Mononuclear cell (primary cell): ENCODE results near the gene LGI2. TPM values are rescaled to one million over a fixed set of nuclear protein-coding genes. Genes with fewer than 3 reads are reported as not detected.
"Not testable (repeated sequence)": the region's sequence is repeated elsewhere in the genome, so short reads cannot be mapped to it uniquely, and the experiment has no call there.

ENCODE experiments used
- H3K27me3 ChIP-seq: 2 replicates; pipeline ENCODE4 v1.6.0; 2011; ENCODE audit warnings: low read length, control low read depth; ENCODE audit not compliant: insufficient read depth
- H3K4me1 ChIP-seq: 2 replicates; pipeline ENCODE4 v1.5.1; 2011; ENCODE audit warnings: mild to moderate bottlenecking, low read length, control low read depth; ENCODE audit not compliant: insufficient read depth
- H3K4me3 ChIP-seq: 2 replicates; pipeline ENCODE4 v1.5.1; 2011; ENCODE audit warnings: mild to moderate bottlenecking, low read length, moderate library complexity
- H3K9me3 ChIP-seq: 2 replicates; pipeline ENCODE4 v1.5.1; 2011; ENCODE audit warnings: low read depth, mild to moderate bottlenecking, control low read depth, low read length
- total RNA-seq: library from RNA; depleted of rRNA; stranded (reverse); fragments of >200 nt; gene quantifications from one replicate; pipeline ENCODE4 v1.2.3, GENCODE V29; 2012

Gene LGI2
- not detected for total RNA-seq

DNA sequence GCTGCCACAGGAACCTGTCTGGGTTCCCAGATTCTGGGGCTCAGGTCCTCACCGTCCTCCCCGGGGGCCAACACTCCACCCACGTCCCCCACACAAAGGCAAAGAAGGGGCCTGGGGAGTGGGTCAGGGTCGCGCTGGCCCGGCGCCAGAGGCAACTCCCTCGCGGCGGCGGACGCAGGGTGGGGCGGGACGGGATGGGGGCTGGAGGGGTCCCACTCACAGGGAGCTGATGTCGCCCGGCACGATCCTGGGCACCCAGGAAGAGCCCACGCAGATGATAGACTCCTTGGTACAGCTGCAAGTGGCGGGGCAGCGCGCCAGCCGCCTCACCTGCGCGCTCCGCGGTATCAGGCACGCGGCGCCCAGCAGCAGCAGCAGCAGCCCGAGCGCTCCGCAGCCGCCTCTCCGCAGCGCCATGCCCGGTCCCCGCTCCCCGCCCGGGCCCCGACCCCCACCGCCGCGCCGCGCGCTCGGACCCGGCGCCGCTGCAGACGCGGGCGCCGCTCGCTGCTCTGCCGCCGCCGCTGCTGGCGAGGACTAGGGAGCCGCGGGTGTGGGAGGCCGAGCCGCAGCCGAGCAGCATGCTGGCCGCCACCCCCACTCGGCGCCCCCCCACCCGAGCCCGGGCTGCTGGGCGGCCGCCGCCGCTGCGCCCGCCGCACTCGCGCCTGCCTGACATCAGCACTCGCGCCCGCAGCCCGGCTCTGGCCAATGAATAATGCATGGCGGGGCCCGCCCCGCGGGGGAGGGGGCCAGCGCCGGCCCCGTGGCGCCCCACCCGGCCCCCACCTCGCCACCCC lies at the start of gene LGI2:
TSS of gene LGI2 (minus strand) at position 670 of the 800 bp plus-strand sequence. CDS start at position 417, 253 bp downstream.
- Histone ChIP-seq H3K4me1 (no peaks in the 10 kb centered on the region), H3K27me3 (peaks cover 64% of the 10 kb centered on the region), H3K4me3 (no peak within 1 kb of the TSS), H3K9me3 (no peaks in the 10 kb centered on the region)

GRCh38 chr4:25078523-25078922 lies 47.8 kb upstream of the LGI2 start:
- no peaks in the 10 kb centered on the region for H3K27me3 ChIP-seq

DNA sequence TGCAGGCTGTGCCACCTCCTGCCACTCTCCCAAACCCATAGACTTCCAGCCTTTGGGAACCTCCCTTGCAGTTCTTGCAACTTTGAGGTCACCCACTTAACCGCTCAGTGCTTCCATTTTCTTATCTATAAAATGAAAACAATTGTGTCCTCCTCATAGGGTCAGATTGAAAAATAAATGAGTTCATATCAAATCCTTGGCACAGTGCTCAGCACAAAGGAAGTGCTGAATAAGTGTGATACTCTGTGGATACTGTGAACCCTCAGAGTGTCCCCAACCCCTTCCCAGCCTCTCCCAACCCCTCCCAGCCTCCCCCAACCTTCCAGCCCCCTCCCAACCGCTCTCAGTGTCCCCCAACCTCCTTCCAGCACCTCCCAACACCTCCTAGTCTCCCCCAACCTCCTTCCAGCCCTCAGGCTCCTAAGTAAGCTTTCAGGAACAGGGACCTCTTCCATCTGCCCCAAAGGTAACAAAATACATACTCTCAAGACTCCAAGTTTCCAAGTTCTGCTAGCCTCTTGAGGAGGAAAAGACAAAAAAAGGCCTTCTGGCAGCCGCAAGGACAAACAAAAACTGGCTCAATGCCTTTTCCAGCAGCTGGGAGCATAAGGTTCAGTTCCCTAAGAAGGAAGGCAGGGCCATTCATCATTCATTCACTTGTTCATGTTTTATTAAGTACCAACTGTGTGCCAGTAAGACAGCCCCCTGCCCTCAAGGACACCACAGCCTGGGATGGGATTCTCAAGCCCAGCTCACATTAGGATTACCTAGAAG lies 46.1 kb upstream of the LGI2 start:
- Histone ChIP-seq H3K4me1 (no peaks in the 10 kb centered on the region), H3K9me3 (no peaks in the 10 kb centered on the region), H3K4me3 (no peak overlapping the region), H3K27me3 (no peaks in the 10 kb centered on the region)

More at GRCh38 chr4:25078523-25078922, 47.8 kb upstream of the LGI2 start:
- Histone ChIP-seq H3K9me3 (no peaks in the 10 kb centered on the region), H3K4me1 (no peaks in the 10 kb centered on the region), H3K4me3 (no peak overlapping the region)

DNA sequence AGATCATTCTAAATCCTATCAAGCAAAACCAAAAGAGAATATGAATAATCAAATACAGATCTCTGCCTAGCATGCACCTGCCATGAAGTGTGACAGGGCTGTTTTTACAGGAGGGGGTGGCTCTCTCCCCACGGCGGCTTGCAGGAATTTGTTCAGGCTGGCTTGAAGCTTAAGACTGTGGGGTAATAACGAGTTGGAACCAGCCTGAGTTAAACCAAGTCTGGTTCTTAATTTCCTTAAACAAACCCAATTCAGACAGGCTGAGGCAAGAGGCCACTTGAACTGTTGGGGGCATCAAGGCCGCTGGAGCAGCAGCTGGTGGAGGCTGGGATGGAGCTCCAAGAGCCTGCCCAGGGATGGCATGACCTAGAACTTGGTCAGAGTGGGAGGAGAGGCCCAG lies 45.1 kb upstream of the LGI2 start:
- Histone ChIP-seq H3K4me3 (no peak overlapping the region), H3K27me3 (no peaks in the 10 kb centered on the region), H3K9me3 (no peaks in the 10 kb centered on the region), H3K4me1 (no peaks in the 10 kb centered on the region)

DNA sequence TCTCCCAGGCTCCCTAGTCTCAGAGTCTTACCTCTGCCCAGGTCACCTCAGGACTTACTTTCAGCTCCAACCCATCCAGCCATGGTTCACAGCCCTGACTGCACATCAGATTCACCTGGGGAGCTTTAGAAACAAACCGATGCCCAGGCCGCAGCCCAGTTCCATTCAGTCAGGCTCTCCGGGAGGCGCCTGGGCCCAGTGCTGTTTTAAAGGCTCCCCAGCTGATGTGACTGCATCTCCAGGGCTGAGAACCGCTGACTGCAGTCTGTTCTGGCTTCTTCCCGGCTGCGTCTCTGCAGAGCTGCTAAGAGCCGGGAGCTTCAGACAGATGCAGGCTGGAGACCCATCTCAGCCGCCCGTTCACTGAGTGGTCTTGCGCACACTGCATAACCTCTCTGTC lies 44.4 kb upstream of the LGI2 start:
- Histone ChIP-seq H3K4me3 (no peak overlapping the region), H3K9me3 (no peaks in the 10 kb centered on the region), H3K4me1 (no peaks in the 10 kb centered on the region), H3K27me3 (no peaks in the 10 kb centered on the region)

DNA sequence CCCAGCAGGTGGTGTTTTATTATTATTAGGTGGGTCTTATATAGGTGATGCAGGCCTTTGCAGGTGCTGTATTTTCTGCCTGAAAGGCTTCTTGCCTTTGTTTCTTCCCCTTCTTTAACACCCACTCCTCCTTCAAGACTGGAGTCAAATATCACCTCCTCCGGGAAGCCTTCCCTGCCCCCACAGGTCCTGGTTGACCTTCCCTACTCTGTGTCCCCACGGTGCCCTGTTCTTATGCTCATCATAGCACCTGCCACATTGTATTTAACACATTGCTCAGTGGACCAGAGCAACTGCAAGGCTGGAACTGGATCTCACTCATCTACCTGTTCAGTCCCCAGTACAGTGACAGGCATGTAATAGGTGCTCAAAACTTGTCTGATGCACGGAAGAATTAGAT lies 39.8 kb upstream of the LGI2 start:
- no peaks in the 10 kb centered on the region for H3K9me3 ChIP-seq
- H3K4me1 ChIP-seq, result no peaks in the 10 kb centered on the region
- H3K27me3 ChIP-seq, result no peaks in the 10 kb centered on the region
- H3K4me3 ChIP-seq, result no peak overlapping the region

- Histone ChIP-seq H3K27me3 (no peaks in the 10 kb centered on the region), H3K4me3 (no peak overlapping the region), H3K4me1 (no peaks in the 10 kb centered on the region), H3K9me3 (no peaks in the 10 kb centered on the region)
These were observed 38.3 kb upstream of the LGI2 start for GRCh38 chr4:25069014-25069413.

DNA sequence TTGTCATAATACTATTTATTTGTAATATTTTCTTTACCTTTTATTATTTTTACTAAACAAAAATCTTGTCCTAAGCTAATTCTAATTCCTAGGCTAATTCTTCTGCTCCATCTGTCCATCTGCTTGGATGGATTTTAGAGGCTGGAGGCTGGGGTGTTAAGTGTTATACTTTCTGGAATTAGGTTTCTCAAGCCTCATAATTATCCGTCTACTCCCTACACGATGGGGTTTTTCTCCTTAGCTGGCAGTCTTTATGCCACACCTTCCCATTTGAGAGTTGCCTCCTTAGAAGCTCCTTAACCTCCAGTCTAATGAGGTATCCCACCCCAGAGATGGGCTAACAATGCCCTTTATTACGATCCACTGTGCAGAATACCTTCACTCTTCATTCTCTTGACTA lies 37.6 kb upstream of the LGI2 start:
- H3K9me3 ChIP-seq, result no peaks in the 10 kb centered on the region
- H3K4me3 ChIP-seq, result no peak overlapping the region
- no peaks in the 10 kb centered on the region for H3K4me1 ChIP-seq
- H3K27me3 ChIP-seq, result no peaks in the 10 kb centered on the region

- H3K4me3 ChIP-seq, result no peak overlapping the region
- no peaks in the 10 kb centered on the region for H3K9me3 ChIP-seq
- H3K27me3 ChIP-seq, result no peaks in the 10 kb centered on the region
- no peaks in the 10 kb centered on the region for H3K4me1 ChIP-seq
These were observed 35.3 kb upstream of the LGI2 start for GRCh38 chr4:25065932-25066590.

GRCh38 chr4:25065431-25065858 lies 34.7 kb upstream of the LGI2 start:
- Histone ChIP-seq H3K27me3 (no peaks in the 10 kb centered on the region), H3K4me3 (no peak overlapping the region), H3K9me3 (no peaks in the 10 kb centered on the region), H3K4me1 (no peaks in the 10 kb centered on the region)

DNA sequence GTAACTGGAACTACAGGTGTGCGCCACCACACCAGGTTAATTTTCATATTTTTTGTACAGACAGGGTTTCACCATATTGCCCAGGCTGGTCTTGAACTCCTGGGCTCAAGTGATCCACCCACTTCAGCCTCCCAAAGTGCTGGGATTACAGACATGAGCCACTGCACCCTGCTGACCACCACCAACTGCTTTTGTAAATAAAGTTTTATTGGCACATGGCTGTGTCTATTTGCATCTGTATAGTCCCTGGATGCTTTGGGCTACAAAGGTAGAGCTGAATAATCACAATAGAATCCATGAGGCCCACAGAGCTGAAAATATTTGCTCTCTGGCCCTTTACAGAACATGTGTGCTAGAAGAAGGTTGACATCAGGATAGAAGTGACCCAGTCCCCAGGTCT lies 33.7 kb upstream of the LGI2 start:
- not testable (repeated sequence) for H3K4me1 ChIP-seq, H3K4me3 ChIP-seq, H3K9me3 ChIP-seq, H3K27me3 ChIP-seq

- H3K27me3 ChIP-seq, result no peaks in the 10 kb centered on the region
- no peaks in the 10 kb centered on the region for H3K4me1 ChIP-seq
- H3K9me3 ChIP-seq, result no peaks in the 10 kb centered on the region
- H3K4me3 ChIP-seq, result no peak overlapping the region
These were observed 32.4 kb upstream of the LGI2 start for GRCh38 chr4:25063116-25063515.

DNA sequence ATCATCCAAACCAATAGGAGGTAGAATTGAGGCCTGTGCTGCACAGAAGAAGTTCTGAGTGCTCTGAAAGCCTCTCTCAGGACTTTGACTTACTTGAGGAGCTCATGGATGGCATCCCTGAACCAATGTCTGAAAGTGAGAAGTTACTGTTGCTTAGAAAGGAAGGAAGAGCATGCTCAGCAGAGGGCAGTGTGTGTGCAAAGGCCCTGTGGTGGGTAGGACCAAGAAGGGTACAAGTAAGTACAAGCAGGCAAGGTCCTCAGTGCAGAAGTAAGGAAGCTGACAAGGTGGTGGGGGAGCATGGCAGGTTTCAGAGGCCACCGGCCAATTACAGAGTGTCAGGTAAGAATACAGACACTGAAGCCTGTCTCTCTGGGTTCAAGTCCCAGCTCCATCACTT lies 31.4 kb upstream of the LGI2 start:
- H3K4me1 ChIP-seq, result no peaks in the 10 kb centered on the region
- H3K4me3 ChIP-seq, result no peak overlapping the region
- no peaks in the 10 kb centered on the region for H3K27me3 ChIP-seq
- H3K9me3 ChIP-seq, result no peaks in the 10 kb centered on the region

GRCh38 chr4:25061602-25062001 lies 30.9 kb upstream of the LGI2 start:
- no peak overlapping the region for H3K4me3 ChIP-seq
- H3K4me1 ChIP-seq, result no peaks in the 10 kb centered on the region
- H3K27me3 ChIP-seq, result no peaks in the 10 kb centered on the region
- H3K9me3 ChIP-seq, result no peaks in the 10 kb centered on the region

DNA sequence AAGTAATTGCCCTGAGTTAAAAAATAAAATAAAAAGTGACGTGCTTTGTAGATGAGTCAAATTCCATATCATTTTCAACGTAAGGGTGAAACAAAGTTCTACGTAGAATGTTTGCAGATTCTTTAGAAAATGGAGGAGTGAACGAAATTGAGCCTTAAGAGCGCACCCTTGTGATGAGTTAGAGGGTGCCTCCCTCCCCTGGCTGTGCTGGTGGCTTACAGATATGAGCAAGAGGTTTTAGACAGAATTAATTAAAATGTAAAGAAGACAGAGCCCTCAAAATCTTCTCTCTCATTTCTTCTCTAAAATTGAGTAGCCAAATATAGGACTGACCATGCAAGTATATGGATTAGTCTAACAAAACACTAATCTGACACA lies 30.2 kb upstream of the LGI2 start:
- no peak overlapping the region for H3K4me3 ChIP-seq
- no peaks in the 10 kb centered on the region for H3K9me3 ChIP-seq
- H3K4me1 ChIP-seq, result no peaks in the 10 kb centered on the region
- H3K27me3 ChIP-seq, result no peaks in the 10 kb centered on the region
